Vagina (tissue), 2 donors: ENCODE measurements around the gene BRD7. TPM values are rescaled to one million over a fixed set of nuclear protein-coding genes. Genes with fewer than 3 reads are reported as not detected.

Source experiments
- DNase-seq, 2 donors: peaks; one replicate each; pipeline ENCODE4 v3.0.0-alpha.2; 2017; ENCODE audit errors: extremely low spot score in 2 of 2
- H3K27ac ChIP-seq: fragments of 200-600 bp; sonication (generic); one replicate; pipeline ENCODE4 v1.5.1; 2019
- H3K27me3 ChIP-seq: fragments of 200-600 bp; sonication (generic); one replicate; pipeline ENCODE4 v1.5.1; 2019
- H3K36me3 ChIP-seq, 2 donors: fragments of 200-600 bp; sonication (generic); one replicate each; pipeline ENCODE4 v1.5.1; 2017 to 2019
- H3K4me1 ChIP-seq: fragments of 200-600 bp; sonication (generic); one replicate; pipeline ENCODE4 v1.5.1; 2019
- H3K4me3 ChIP-seq, 2 donors: fragments of 200-600 bp; sonication (generic); 1 replicate in 1 of 2; 2 replicates in 1 of 2; pipeline ENCODE4 v1.5.1; 2016 to 2019
- H3K9me3 ChIP-seq: fragments of 200-600 bp; sonication (generic); one replicate; pipeline ENCODE4 v1.5.1; 2019
- POLR2A ChIP-seq, 2 donors: fragments of 450-650 bp; IDR thresholded peaks; one replicate each; pipeline ENCODE4 v1.6.1; 2017; ENCODE audit warnings: antibody characterized with exemption in 2 of 2, mild to moderate bottlenecking in 2 of 2, moderate library complexity in 2 of 2
- POLR2AphosphoS5 ChIP-seq, 2 donors: sonication (generic); formaldehyde crosslinking; IDR thresholded peaks; one replicate each; pipeline ENCODE4 v1.9.0; 2017; ENCODE audit warnings: antibody characterized with exemption in 2 of 2, mild to moderate bottlenecking in 2 of 2, low read depth in 1 of 2; ENCODE audit not compliant: insufficient read depth in 1 of 2
- intact Hi-C: fragments of 100-400 bp; cut with DNase I; formaldehyde crosslinking; loops from one replicate; pipeline ENCODE4 v1.15.1; 2023
- total RNA-seq: library from RNA; depleted of rRNA; stranded (reverse); fragments of >200 nt; gene quantifications from one replicate; pipeline ENCODE4 v1.2.3, GENCODE V29; 2016
- TF ChIP-seq, protein P1 (sequence below), 3 experiments: fragments of 450-650 bp in 2 of 3; fragments of 200-600 bp in 1 of 3; sonication (generic) in 1 of 3; IDR thresholded peaks; one replicate each; pipeline ENCODE4 v1.5.1; 2017 to 2019; ENCODE audit warnings: antibody characterized with exemption in 3 of 3, mild to moderate bottlenecking in 2 of 3, moderate library complexity in 2 of 3

Gene BRD7
- total RNA-seq, 1 donor from 2014 or later: 49.6 TPM

DNA sequence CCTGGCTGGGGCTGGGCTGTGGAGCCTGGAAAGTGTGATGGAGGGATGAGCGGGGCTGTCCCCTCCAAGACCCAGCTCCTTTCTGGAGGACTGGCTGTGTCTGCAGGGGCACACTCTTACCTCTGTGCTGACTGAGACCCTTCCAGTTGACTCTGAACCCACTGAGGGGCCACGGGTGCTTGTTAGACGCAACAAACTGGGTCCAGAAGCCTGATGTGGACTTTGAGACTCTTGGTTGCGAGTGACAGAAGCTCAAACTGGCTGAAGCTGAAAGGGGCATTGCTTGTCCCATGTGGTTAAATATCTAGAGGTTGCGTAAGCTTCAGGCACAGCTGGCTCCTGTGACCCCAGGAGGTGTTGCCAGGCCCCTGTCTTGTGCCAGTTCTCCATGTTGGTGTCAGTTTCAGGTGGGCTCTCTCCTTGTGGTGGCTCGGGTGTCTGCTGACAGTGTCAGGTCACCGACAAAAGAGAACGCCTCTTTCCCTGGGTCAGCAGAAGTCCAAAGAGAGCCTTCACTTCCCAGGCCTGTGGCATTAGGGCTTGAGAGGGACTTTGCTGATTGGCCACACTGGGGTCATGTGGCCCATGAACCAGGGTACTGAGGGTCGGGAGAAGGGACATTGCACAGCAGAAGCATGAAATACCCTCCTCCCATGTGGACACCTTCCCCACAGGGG, 85.7 kb downstream of the BRD7 start:
- H3K4me1 ChIP-seq: peaks cover 17% of the 10 kb centered on the region
- H3K4me3 ChIP-seq: no peak overlapping the region
- no peak overlapping the region for H3K27ac ChIP-seq
- intact Hi-C loops: loop anchor here (5.0 kb wide), 1 partner anchor 289 kb away; no protein-coding TSS in a partner anchor
- H3K9me3 ChIP-seq: no peaks in the 10 kb centered on the region
- TF ChIP-seq POLR2A (IDR thresholded peaks at IDR 0.05): no peak
- TF ChIP-seq, protein P1, sequence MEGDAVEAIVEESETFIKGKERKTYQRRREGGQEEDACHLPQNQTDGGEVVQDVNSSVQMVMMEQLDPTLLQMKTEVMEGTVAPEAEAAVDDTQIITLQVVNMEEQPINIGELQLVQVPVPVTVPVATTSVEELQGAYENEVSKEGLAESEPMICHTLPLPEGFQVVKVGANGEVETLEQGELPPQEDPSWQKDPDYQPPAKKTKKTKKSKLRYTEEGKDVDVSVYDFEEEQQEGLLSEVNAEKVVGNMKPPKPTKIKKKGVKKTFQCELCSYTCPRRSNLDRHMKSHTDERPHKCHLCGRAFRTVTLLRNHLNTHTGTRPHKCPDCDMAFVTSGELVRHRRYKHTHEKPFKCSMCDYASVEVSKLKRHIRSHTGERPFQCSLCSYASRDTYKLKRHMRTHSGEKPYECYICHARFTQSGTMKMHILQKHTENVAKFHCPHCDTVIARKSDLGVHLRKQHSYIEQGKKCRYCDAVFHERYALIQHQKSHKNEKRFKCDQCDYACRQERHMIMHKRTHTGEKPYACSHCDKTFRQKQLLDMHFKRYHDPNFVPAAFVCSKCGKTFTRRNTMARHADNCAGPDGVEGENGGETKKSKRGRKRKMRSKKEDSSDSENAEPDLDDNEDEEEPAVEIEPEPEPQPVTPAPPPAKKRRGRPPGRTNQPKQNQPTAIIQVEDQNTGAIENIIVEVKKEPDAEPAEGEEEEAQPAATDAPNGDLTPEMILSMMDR (IDR thresholded peaks at IDR 0.05): no peak
- no peak for TF ChIP-seq POLR2AphosphoS5 (IDR thresholded peaks at IDR 0.05; ENCODE audit: insufficient read depth in 1 of 2, low read depth in 1 of 2)
- no peak for DNase-seq
- no peaks in the 10 kb centered on the region for H3K36me3 ChIP-seq
- no peaks in the 10 kb centered on the region for H3K27me3 ChIP-seq

DNA sequence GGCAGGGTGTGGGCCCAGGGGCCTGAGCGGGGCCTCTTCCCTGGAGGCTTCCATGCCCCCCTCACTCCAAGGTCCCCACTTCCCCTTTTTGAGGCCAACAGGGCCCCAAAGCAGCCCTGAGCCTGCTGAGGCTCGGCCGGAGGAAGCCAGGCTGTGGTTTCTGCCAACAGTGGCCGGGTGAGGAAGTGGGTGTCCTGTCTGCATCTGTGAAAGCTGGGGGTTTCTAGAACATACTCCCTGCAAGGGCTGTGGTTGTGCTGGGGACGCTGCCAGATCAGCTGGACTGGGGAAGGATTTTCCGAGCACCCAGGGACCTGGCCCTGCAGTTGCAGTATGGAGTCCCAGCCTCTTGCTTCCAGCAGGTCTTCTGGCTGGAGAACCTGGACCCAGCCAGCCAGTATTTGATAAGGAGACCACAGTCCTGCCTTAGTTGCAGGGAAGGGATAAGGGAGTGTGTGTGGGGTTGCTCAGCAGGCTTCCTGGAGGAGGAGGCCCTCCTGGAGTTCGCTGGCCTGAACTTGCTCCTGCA, 86.7 kb downstream of the BRD7 start:
- Histone ChIP-seq H3K36me3 (no peaks in the 10 kb centered on the region), H3K4me3 (no peak overlapping the region), H3K9me3 (no peaks in the 10 kb centered on the region), H3K4me1 (peaks cover 17% of the 10 kb centered on the region), H3K27ac (peak overlapping the region; percentile 22), H3K27me3 (no peaks in the 10 kb centered on the region)
- intact Hi-C loops: loop anchor here (5.0 kb wide), 1 partner anchor 290 kb away; no protein-coding TSS in a partner anchor
- TF ChIP-seq, protein P1 (IDR thresholded peaks at IDR 0.05): no peak
- peak in 1 of 2 donors; percentile 60 for TF ChIP-seq POLR2AphosphoS5 (IDR thresholded peaks at IDR 0.05; ENCODE audit: insufficient read depth in 1 of 2, low read depth in 1 of 2)
- TF ChIP-seq POLR2A (IDR thresholded peaks at IDR 0.05): no peak
- DNase-seq: no peak

DNA sequence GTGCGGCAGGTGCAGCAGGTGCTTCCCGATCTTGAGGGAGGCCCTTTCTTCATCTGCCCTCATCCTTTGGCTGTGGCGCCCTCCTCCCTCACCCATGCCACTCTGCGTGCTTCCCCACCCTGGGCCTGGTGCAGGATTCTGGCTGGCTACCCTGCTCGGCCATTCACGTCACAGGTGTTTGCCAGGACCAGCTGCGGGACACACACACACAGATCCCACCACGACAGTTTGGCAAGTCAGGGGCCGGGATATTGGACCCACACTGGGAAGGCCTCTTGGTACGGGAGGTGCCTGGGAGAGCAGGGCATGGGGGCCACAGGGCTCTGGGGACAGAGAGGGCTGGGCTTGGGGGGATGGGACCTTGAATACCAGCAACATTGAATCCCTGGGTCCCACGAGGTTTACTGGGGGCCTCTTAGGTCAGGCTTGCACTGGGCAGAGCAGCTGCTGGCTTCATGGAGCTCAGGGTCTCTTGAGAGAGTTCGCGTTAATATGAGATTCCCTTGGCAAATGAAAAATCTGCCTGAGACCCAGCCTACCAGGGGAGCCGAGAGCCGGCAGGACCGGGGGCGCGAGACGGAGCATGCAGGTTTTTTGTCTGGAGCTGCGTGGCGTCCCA, 87.3 kb downstream of the BRD7 start:
- Histone ChIP-seq H3K27ac (peak overlapping the region; percentile 22), H3K4me3 (no peak overlapping the region), H3K27me3 (no peaks in the 10 kb centered on the region), H3K36me3 (no peaks in the 10 kb centered on the region), H3K4me1 (peaks cover 17% of the 10 kb centered on the region), H3K9me3 (no peaks in the 10 kb centered on the region)
- no peak for DNase-seq
- TF ChIP-seq POLR2A (IDR thresholded peaks at IDR 0.05) (no peak), POLR2AphosphoS5 (IDR thresholded peaks at IDR 0.05; ENCODE audit: insufficient read depth in 1 of 2, low read depth in 1 of 2) (no peak)
- TF ChIP-seq, protein P1 (IDR thresholded peaks at IDR 0.05): no peak
- intact Hi-C loops: loop anchor here (5.0 kb wide), 1 partner anchor 291 kb away; no protein-coding TSS in a partner anchor

DNA sequence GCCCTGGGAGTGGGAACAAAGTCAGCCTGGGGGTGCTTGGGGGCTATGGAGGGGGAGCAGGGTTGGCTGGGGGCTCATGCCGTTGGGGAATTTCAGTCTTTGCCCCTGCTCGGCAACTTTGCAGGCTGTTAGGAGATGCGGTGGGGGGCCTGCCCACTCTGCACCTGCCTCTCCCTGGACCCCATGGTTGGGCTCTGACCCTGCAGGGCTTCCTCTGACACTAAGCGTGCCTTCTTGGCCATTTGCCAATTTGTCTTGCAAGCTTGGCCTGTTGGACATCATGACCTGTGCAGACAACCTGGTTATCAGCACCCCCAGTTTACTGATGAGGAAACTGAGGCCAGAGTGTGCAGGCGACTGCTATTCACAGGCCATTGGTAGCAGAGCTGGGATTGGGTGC, 87.9 kb downstream of the BRD7 start:
- no peaks in the 10 kb centered on the region for H3K36me3 ChIP-seq
- intact Hi-C loops: loop anchor here (5.0 kb wide), 1 partner anchor 291 kb away; no protein-coding TSS in a partner anchor
- no peak for DNase-seq
- H3K4me3 ChIP-seq: no peak overlapping the region
- no peak overlapping the region for H3K27ac ChIP-seq
- no peak for TF ChIP-seq POLR2A (IDR thresholded peaks at IDR 0.05)
- TF ChIP-seq, protein P1 (IDR thresholded peaks at IDR 0.05): no peak
- TF ChIP-seq POLR2AphosphoS5 (IDR thresholded peaks at IDR 0.05; ENCODE audit: insufficient read depth in 1 of 2, low read depth in 1 of 2): no peak
- no peaks in the 10 kb centered on the region for H3K9me3 ChIP-seq
- no peaks in the 10 kb centered on the region for H3K27me3 ChIP-seq
- peaks cover 17% of the 10 kb centered on the region for H3K4me1 ChIP-seq
